Colonic mucosa (tissue), 4 donors: ENCODE results near the gene CYP1A2. TPM values are rescaled to one million over a fixed set of nuclear protein-coding genes. Genes with fewer than 3 reads are reported as not detected.

ENCODE experiments used
- DNase-seq: peaks from one replicate; pipeline ENCODE4 v3.0.0-alpha.2; 2020
- H3K27ac ChIP-seq: fragments of 200-600 bp; one replicate; pipeline ENCODE4 v1.8.0; 2021
- H3K27me3 ChIP-seq: fragments of 200-600 bp; one replicate; pipeline ENCODE4 v1.8.0; 2021
- H3K36me3 ChIP-seq: fragments of 200-600 bp; one replicate; pipeline ENCODE4 v1.8.0; 2021
- H3K4me1 ChIP-seq: fragments of 200-600 bp; one replicate; pipeline ENCODE4 v1.8.0; 2021; ENCODE audit warnings: mild to moderate bottlenecking
- H3K4me3 ChIP-seq: fragments of 200-600 bp; one replicate; pipeline ENCODE4 v1.8.0; 2021
- H3K9ac ChIP-seq, 2 donors: one replicate each; pipeline ENCODE4 v1.7.0; 2013; ENCODE audit warnings: control low read depth in 2 of 2, low read depth in 2 of 2, low read length in 2 of 2
- H3K9me3 ChIP-seq: fragments of 200-600 bp; one replicate; pipeline ENCODE4 v1.8.0; 2021
- intact Hi-C: fragments of 100-400 bp; cut with DNase I; formaldehyde crosslinking; loops from one replicate; pipeline ENCODE4 v1.14.1; 2022
- total RNA-seq, 2 donors: library from RNA; stranded (reverse); fragmentation: NEBNext Ultra II Directional in 1 of 2; extraction: Animal tissue kit (Norgen Biotek cat#: 25700) in 1 of 2; gene quantifications; one replicate each; pipeline ENCODE4 v1.2.1, GENCODE V29; 2021
- TF ChIP-seq, protein P1 (sequence below): fragments of 200-600 bp; IDR thresholded peaks from one replicate; pipeline ENCODE4 v1.8.0; 2022; ENCODE audit warnings: antibody characterized with exemption, mild to moderate bottlenecking
- donor health status: healthy.
- donor health status: DM: no; HTN: no; CAD: no.
- donor health status: DM: no; HTN: no; CAD: no.

Gene CYP1A2, protein sequence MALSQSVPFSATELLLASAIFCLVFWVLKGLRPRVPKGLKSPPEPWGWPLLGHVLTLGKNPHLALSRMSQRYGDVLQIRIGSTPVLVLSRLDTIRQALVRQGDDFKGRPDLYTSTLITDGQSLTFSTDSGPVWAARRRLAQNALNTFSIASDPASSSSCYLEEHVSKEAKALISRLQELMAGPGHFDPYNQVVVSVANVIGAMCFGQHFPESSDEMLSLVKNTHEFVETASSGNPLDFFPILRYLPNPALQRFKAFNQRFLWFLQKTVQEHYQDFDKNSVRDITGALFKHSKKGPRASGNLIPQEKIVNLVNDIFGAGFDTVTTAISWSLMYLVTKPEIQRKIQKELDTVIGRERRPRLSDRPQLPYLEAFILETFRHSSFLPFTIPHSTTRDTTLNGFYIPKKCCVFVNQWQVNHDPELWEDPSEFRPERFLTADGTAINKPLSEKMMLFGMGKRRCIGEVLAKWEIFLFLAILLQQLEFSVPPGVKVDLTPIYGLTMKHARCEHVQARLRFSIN
- total RNA-seq: not detected

DNA sequence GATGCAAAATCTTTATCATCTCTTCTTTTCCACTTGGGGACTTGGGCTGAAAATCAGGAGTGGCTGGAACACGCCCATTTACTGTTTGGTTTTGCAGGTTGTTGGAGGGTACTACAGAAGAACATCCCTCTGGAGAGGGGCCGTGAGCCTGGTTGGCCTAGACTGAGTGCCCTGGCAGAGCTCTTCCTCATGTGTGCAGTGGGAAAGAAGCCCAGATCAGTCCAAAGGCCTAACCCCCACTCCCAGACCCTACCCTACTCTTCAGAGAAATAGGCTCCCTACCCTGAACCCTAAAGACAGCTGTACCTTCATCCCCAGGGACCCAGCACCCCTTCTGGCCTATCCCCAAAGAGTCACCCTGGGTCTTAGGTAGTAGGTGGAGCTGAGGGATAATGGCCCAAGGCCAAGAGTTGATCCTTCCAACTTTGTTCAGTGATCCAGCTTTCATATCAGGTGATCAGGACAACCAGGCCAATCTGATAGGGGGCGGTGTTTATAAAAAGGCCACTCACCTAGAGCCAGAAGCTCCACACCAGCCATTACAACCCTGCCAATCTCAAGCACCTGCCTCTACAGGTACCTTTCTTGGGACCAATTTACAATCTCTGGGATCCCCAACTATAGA is at the start of gene CYP1A2:
Gene CYP1A2, plus strand, starts transcription at position 524 of the 625 bp plus-strand sequence. CDS start 894 bp downstream, outside the sequence.
- intact Hi-C loops: no loop called here
- TF ChIP-seq, protein P1, sequence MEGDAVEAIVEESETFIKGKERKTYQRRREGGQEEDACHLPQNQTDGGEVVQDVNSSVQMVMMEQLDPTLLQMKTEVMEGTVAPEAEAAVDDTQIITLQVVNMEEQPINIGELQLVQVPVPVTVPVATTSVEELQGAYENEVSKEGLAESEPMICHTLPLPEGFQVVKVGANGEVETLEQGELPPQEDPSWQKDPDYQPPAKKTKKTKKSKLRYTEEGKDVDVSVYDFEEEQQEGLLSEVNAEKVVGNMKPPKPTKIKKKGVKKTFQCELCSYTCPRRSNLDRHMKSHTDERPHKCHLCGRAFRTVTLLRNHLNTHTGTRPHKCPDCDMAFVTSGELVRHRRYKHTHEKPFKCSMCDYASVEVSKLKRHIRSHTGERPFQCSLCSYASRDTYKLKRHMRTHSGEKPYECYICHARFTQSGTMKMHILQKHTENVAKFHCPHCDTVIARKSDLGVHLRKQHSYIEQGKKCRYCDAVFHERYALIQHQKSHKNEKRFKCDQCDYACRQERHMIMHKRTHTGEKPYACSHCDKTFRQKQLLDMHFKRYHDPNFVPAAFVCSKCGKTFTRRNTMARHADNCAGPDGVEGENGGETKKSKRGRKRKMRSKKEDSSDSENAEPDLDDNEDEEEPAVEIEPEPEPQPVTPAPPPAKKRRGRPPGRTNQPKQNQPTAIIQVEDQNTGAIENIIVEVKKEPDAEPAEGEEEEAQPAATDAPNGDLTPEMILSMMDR: no peak
- Histone ChIP-seq H3K27me3 (no peaks in the 10 kb centered on the region), H3K9me3 (no peaks in the 10 kb centered on the region), H3K9ac (no peak within 1 kb of the TSS), H3K4me1 (no peaks in the 10 kb centered on the region), H3K4me3 (no peak within 1 kb of the TSS), H3K27ac (no peak within 1 kb of the TSS), H3K36me3 (no peaks in the 10 kb centered on the region)
- DNase-seq: no peak

DNA sequence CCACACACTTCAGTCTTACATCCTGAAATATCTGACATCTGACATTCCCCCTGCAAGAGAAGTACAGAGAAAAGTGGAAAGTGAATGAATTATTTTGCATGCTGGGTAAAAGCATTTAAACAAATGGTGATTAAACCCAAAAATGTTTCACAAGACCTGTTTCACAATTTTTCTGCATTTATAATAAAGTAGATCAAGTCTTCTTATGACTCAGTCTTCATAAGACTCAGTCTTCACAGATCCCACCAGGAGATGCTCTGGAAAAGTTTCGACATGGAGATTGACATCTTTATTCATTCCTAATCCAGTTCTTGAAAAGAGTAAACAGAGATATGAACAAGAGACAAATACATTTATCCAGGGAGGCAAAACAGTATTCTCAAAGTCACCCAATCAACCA is 39.6 kb upstream of the CYP1A2 start:
- H3K36me3 ChIP-seq: no peaks in the 10 kb centered on the region
- H3K4me3 ChIP-seq: no peak overlapping the region
- H3K27ac ChIP-seq: no peak overlapping the region
- intact Hi-C loops: no loop called here
- no peak overlapping the region for H3K9ac ChIP-seq
- H3K4me1 ChIP-seq: no peaks in the 10 kb centered on the region
- DNase-seq: no peak
- H3K27me3 ChIP-seq: no peaks in the 10 kb centered on the region
- H3K9me3 ChIP-seq: no peaks in the 10 kb centered on the region
- TF ChIP-seq, protein P1: no peak

DNA sequence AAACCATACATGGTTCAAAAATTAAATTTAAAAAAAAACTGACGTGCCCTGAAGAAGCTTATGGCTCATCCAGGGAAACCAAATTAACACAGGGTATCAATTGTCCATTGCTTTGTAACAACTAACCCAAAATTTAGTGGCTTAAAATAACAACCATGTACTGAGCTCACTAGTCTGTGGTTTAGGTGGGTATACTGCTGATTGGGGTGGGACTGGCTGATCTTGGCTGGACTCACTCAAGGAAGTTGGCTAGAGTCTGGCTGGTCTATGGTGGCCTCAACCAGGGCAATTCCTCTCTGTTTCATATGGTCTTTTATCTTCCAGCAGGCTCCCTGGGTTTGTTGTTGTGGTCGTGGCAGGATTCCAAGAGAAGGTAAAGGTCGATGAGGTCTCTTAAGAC is 38.8 kb upstream of the CYP1A2 start:
- Histone ChIP-seq H3K4me1 (no peaks in the 10 kb centered on the region), H3K9ac (no peak overlapping the region), H3K36me3 (no peaks in the 10 kb centered on the region), H3K4me3 (no peak overlapping the region), H3K27ac (no peak overlapping the region), H3K27me3 (no peaks in the 10 kb centered on the region), H3K9me3 (no peaks in the 10 kb centered on the region)
- intact Hi-C loops: no loop called here
- TF ChIP-seq, protein P1: no peak
- no peak for DNase-seq

DNA sequence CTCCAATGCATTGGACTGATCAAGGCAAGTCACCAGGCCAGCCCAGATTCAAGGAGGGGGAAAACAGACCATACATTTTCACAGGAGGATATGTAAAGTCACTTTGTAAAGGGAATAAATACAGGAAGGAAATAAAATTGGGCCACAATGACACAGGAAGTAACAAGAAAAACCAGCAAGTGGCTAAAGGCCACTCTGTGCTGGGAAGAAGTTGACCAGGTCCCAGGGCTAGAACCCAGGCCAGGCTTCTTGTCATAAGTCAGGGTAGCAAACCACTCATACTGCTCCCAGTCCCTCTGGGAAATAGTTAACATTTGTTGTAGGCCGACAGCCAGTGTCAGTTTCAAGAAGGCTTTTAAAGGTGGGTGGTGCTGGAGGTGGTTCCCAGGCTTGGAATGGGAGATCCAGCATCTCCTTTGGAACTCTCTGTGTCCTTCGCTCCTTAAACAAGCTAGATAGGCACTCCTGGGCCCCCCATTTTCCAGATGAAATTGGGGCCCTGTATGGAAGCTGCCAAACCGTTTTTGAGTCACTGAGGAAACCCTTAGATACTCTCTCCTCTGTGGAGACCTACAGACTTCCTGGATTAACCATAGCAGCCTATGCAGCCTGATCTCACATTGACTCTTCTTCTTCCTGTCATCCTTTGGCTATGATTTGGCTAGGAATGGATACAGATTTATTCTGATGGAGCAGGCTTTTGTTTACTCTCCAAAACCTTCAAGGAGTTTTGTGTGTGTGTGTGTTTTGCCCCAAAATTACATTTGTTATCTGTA is 38.1 kb upstream of the CYP1A2 start:
- H3K4me1 ChIP-seq: no peaks in the 10 kb centered on the region
- H3K36me3 ChIP-seq: no peaks in the 10 kb centered on the region
- no peak overlapping the region for H3K9ac ChIP-seq
- no peak overlapping the region for H3K27ac ChIP-seq
- H3K4me3 ChIP-seq: no peak overlapping the region
- TF ChIP-seq, protein P1: no peak
- intact Hi-C loops: no loop called here
- no peak for DNase-seq
- H3K27me3 ChIP-seq: no peaks in the 10 kb centered on the region
- no peaks in the 10 kb centered on the region for H3K9me3 ChIP-seq

DNA sequence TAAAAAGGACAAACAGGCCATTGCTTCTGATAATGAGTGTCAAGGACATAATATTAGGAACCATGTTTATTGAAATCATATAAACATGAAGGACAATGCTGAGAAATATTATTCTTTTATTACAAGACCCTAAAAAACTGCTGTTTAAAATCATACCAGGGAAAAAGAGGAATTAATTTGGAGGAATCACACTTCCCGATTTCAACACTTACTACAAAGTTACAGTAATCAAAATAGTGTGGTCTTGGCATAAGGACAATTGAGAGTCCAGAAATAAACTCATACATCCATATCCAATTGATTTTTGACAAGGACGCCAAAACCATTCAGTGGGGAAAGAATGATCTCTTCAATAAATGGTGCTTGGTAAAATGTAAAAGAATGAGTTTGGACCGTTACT is 36.3 kb upstream of the CYP1A2 start:
- no peaks in the 10 kb centered on the region for H3K36me3 ChIP-seq
- H3K9me3 ChIP-seq: no peaks in the 10 kb centered on the region
- H3K27ac ChIP-seq: no peak overlapping the region
- no peak overlapping the region for H3K4me3 ChIP-seq
- H3K9ac ChIP-seq: no peak overlapping the region
- DNase-seq: no peak
- intact Hi-C loops: no loop called here
- no peaks in the 10 kb centered on the region for H3K27me3 ChIP-seq
- TF ChIP-seq, protein P1: no peak
- H3K4me1 ChIP-seq: no peaks in the 10 kb centered on the region
